Stimulated activated CD4-positive, alpha-beta T cell treated with anti-CD3 and anti-CD28 coated beads, Interleukin-1b, Interleukin-23, amount 100 ng/mL, for 48 hours (primary cell): ENCODE results near the gene OR2J1.
A peak's percentile ranks its signal among the peaks of the same experiment; 100 is the strongest.
"Not testable (repeated sequence)": the region's sequence is repeated elsewhere in the genome, so short reads cannot be mapped to it uniquely, and the experiment has no call there.

Source experiments
- DNase-seq: peaks from one replicate; pipeline ENCODE4 v3.0.0-alpha.2; 2020

OR2J1 gene

GRCh38 chr6:29099190-29099589, at the start of gene OR2J1:
OR2J1 (plus strand) TSS chr6:29099490; CDS start chr6:29100943, 1,453 bp downstream.
- no peak for DNase-seq

DNA sequence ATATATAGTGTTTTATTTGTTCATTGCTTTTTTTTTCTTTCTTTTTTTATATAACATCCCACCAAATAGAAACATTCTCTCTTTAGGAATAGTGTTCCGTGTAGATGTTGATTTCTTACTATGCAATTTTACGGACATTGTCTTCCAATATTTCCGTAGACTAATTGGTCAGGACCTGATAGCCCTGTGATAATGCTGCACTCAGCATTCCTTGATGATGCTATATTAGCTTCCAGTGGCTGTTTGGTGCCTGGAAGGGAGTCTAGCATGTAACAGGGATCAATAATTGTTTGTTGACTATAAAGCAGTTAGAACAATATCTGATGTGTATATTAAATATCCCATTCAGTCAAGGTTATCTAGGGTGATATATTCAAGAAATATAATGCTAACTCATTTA, 47.6 kb upstream of the OR2J1 start:
- DNase-seq: no peak

DNA sequence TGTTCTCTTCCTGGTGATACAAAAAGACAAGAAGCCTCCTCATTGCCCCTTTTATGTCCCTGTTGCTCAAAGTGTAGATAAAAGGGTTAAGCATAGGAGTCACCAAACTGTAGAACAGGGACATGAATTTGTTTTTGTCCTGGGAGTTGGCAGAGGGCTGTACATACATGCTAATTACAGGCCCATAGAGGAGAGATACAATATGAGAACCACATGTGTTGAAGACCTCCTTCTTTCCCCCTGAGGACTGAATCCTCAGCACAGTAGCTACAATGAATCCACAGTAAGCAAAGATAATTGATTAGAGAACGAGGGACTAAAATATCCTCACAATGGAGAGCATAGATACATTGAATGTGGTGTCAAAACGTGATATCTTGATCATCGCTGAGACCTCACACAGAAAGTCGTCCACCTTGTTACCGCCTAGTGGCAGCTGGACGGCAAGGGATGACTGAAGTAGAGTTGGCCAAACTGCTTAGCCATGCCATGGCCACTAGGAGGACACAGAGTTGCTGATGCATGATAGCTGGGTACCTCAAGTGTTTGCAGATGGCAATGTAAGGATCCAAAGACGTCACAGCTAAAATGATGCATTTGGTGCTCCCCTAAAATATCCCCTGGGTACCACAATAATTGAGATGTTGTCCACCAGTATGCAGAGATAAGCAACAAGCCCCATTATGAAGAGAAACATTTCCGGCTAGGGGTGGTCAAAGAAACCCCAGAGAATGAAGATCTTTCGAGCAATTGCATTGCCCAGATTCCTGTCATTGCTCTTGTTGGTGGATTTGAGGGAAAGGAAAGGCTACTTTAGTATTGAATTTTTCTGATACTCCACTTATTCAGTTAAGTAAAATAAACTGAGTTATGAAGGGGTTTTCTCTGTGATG, 27.2 kb upstream of the OR2J1 start:
- DNase-seq: peak; percentile 2

DNA sequence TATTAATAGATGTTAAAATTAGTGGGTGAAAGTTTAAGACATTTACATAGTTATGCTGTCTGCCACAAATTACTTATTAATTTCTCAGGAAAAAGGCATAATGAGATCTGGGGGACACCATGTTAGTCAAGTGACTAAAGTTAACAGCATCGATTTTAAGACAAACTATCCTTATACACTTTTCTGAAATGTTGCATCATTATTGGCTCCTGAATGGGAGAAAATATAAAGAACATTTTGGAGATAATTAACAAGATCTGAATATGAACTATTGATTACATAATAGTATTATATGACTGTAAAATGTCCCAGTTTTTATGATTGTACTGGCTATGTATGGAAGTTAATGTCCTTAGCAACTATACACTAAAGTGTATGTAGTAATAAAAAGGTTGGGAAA, 20.1 kb upstream of the OR2J1 start:
- DNase-seq: no peak

GRCh38 chr6:29081312-29081711, 18.0 kb upstream of the OR2J1 start:
- DNase-seq: no peak

- DNase-seq: no peak
Measured at GRCh38 chr6:29082457-29082856, 16.8 kb upstream of the OR2J1 start.

DNA sequence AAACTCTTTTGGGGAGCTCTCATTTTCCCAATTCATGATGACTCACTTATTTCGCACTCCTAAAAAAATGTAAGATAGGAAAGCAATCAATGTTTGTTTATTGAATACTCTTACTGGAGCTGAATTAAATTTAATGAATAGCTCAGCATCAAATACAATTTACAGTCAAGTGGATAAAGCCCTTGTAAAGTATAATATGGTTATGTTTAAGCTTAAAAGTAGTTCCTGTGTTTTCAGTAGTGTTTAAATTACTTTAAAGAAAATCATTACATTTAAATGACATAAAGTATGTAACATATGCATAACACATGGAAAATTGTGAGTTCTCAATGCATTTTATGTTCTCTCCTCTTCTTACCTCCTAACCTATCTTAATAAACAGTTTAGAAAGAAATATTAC, 12.1 kb upstream of the OR2J1 start, which contains the start of gene OR2B3:
Gene OR2B3, minus strand, starts transcription at position 101 of the 400 bp plus-strand sequence. Its CDS starts 65 bp downstream, at position 36.
- DNase-seq: no peak

DNA sequence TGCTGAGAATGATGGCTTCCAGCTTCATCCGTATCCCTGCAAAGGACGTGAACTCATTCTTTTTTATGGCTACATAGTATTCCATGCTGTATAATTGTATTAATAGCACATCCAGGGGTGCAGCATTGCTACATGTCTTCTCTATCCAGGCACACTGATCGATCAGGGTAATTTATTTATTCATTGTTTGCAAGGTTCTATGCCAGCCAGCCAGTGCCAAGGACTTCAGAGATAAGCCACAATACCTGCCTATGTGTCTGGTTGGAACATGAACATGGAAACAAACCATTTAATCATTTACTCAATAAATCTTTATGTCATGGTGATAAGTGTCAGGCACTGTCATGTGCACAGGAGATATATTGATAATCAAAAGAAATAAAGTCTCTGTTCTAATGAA, 6.3 kb upstream of the OR2J1 start:
- no peak for DNase-seq

DNA sequence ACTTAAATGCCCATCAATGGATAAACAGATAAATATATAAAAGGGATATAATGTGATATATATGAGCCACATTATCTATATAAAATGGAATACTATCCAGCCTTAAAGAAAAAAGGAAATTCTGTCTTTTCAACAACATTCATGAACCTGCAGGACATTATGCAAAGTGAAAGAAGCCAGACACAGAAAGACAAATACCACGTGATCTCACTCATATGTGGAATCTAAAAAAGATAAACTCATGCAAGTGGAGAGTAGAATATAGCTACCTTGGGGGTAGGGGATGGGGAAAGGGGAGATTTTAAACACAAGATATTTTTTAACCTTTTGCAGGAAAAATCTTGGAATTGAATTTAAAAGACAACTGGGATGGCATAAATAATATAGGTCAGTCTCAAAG, 1.5 kb upstream of the OR2J1 start:
- no peak for DNase-seq

DNA sequence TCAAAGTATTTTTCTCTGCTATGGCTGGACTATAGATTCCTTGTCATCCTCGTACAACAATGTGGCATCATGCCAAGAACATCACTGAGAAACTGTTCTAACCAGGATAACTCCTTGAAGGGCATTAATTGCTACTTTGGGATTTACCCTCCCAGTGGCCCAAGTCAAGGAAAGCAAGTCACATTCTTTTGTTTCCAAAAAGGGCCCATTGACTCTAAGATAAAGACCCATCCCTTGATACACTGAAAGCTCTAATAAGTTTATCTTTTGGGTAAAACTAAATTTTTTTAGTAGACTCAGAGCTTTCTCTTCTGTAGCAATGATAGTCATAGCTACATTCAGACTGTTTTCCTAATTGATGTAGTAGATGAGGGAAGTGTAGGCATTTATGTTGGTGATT, 8.5 kb downstream of the OR2J1 start, which contains the start of gene OR2J3:
Gene OR2J3, plus strand, starts transcription at position 301 of the 400 bp plus-strand sequence. CDS start 3,833 bp downstream, outside the sequence.
- DNase-seq: no peak

GRCh38 chr6:29112135-29112534, 12.8 kb downstream of the OR2J1 start:
- no peak for DNase-seq

DNA sequence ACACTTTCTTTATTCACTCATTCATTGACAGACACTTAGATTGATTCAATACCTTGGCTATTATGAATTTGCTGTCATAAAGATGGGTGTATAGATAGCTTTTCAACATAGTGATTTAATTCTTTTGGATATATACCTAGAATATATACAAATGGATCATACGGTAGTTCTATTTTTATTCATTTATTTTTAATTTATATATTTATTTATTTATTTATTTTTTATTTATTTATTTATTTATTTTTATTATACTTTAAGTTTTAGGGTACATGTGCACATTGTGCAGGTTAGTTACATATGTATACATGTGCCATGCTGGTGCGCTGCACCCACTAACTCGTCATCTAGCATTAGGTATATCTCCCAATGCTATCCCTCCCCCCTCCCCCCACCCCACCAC, 15.7 kb downstream of the OR2J1 start:
- not testable (repeated sequence) for DNase-seq

GRCh38 chr6:29129326-29130012, 30.2 kb downstream of the OR2J1 start:
- DNase-seq: no peak

GRCh38 chr6:29130644-29131043, 31.4 kb downstream of the OR2J1 start:
- DNase-seq: no peak

DNA sequence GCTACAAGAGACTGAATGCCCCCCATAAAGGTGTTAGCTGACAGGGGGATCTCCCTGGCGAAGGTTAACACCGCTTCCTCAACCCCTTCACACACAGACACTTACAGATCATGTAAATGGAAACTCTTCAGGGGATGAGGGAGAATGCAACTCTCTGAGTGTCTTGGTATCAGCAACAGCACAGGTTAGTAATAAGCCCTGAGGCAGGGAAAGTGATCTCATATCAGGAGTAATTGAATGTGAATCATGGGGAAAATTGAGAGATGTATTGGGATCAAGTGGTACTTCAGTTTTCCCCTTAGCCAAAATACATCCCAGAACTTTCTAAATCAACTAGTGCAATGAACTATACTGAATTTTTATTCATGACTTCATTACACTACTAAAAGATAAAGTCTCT, 32.4 kb downstream of the OR2J1 start:
- no peak for DNase-seq

- DNase-seq: no peak
Measured at GRCh38 chr6:29137724-29138123, 38.4 kb downstream of the OR2J1 start.

- no peak for DNase-seq
Measured at GRCh38 chr6:29141606-29142005, 42.3 kb downstream of the OR2J1 start.

- DNase-seq: no peak
Measured at GRCh38 chr6:29142309-29142708, 43.0 kb downstream of the OR2J1 start.

GRCh38 chr6:29146179-29146578, 46.9 kb downstream of the OR2J1 start:
- DNase-seq: no peak

GRCh38 chr6:29147074-29147473, 47.8 kb downstream of the OR2J1 start:
- DNase-seq: no peak

- DNase-seq: not testable (repeated sequence)
Measured at GRCh38 chr6:29149444-29149843, 50.2 kb downstream of the OR2J1 start.
